Fibroblast of mammary gland (primary cell): ENCODE measurements around the gene LTK.

ENCODE experiments used
- DNase-seq: peaks from one replicate; pipeline ENCODE4 v3.0.0-alpha.2; 2010; ENCODE audit warnings: low read depth
- H3K4me3 ChIP-seq: 2 replicates; pipeline ENCODE4 v1.5.1; 2011; ENCODE audit warnings: low read depth, mild to moderate bottlenecking, low read length, moderate library complexity; ENCODE audit not compliant: control insufficient read depth
- TF ChIP-seq, protein P1 (sequence below): conservative IDR thresholded peaks from 2 replicates; pipeline ENCODE4 v1.5.1; 2011; ENCODE audit warnings: low read depth, low read length, inconsistent platforms; ENCODE audit not compliant: control insufficient read depth, insufficient read depth

Gene LTK

DNA sequence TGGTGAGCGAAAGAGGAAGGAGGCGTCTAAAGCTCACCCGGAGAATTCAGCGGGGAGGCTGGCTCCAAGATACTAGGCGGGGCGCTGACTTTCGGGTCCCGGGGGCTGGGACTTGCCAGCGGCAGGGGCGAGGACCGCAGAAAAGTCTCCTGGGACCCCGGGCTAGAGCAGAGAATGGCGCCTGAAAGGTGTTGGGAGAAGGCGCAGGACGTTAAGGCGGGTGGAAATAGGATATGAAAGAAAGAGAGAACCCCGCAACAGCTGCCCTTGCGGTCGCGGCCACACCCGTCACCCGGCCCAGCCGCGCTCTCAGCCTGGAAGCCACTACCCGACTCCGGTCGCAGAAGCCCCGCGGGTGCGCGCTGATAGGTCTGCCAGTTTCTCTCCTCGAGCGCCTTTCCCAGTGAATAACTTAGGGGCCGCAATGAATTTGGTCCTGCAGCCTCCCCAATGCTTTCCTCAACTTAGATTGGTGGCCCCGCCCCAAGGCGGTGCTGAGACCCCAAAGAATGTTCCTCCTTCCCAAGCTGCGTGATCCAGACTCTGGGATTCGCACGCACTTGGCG is 604 bp downstream of the LTK start:
- no peak for DNase-seq
- H3K4me3 ChIP-seq, result peak overlapping the region; percentile 12
- TF ChIP-seq, protein P1, sequence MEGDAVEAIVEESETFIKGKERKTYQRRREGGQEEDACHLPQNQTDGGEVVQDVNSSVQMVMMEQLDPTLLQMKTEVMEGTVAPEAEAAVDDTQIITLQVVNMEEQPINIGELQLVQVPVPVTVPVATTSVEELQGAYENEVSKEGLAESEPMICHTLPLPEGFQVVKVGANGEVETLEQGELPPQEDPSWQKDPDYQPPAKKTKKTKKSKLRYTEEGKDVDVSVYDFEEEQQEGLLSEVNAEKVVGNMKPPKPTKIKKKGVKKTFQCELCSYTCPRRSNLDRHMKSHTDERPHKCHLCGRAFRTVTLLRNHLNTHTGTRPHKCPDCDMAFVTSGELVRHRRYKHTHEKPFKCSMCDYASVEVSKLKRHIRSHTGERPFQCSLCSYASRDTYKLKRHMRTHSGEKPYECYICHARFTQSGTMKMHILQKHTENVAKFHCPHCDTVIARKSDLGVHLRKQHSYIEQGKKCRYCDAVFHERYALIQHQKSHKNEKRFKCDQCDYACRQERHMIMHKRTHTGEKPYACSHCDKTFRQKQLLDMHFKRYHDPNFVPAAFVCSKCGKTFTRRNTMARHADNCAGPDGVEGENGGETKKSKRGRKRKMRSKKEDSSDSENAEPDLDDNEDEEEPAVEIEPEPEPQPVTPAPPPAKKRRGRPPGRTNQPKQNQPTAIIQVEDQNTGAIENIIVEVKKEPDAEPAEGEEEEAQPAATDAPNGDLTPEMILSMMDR, result no peak

DNA sequence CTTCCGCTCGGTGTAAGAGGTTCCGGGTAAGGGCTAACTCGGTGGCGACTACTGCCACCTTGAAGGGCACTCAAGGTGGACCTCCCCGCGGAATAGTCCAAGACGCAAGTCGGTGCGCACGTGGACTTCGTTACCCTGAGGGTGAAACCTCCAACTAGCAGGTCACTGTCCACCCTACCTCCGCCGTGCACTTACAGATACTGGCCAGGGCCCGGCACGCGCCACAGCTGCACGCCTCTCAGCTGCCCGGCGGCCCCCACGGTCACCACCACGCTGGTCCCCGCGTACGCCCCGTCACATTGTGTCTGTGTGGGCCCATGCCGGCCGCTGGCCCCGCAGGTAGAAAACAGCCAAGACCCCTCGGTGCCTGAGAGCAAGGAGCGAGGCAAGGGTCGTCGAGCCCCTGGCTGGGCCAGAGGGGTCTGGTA is 1.1 kb downstream of the LTK start:
- no peak for DNase-seq
- no peak overlapping the region for H3K4me3 ChIP-seq
- TF ChIP-seq, protein P1, result no peak

DNA sequence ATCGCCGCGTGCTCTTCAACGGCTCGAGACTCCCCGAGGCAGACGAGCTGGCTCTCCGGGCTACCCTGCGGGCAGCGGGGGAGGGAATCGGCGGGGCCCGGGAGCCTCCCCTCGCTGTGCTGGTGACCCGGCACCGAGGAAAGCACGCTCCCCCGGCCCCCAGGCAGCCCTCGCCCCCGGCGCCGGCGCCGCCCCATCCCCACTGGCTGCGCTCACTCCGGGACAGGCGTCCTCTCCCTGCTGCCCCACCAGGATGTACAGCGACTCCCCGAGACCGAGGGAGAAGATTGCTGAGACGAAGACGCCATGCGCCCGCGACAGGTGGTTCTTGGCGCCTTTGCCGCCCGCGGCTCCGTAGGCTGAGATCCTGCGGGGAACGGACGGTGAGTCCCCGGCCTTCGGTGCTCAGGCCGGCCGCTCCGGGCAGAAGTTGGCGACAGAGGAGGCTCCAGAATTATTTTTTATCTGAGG is 1.7 kb downstream of the LTK start:
- DNase-seq, result no peak
- no peak overlapping the region for H3K4me3 ChIP-seq
- TF ChIP-seq, protein P1, result no peak

DNA sequence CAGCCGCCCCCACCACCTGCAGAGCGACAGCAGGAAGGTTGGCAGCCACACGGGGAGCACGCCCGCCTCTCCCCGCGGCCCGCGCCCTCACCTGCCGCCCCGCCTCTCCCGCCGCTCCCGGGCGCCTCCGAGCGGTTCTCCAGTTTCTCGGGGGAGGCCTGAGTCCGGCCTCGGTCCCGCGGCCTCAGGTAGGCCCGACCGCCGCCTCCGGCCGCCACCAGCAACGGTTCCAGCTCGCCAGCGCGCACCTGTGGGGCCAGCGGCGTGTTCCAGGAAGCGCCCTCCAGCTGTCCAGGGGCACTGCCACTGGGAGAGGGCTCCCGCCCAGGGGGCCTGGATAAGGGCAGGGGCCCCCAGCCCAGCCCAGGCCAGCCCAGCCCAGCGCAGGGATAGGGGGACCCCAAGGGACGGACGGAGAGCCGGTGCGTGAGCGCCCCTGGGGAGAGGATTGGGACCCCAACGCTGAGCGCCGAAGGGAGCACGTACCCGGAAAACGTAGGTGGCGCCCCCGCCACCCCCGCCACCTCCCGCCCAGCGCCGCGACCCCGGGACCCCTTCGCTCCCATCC is 2.2 kb downstream of the LTK start:
- no peak for DNase-seq
- H3K4me3 ChIP-seq, result no peak overlapping the region
- TF ChIP-seq, protein P1, result no peak

DNA sequence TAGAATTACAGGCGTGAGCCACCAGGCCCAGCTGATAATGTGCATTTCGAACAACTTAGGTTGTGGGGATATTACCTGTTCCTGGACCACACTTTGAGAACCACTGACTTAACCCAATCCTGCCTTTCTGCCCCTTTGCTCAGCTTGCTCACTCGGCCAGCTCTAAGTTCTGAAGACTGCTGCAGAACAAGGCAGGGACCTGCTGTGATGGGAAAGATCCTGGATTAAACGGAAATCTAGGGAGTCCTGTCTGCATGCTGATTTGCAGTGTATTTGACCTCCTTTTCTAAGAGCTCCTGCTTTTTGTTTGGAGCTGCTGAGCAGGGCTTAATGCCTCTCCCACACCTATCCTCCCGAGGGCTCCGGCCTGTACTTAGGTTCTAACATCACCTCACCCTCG is 2.9 kb downstream of the LTK start:
- DNase-seq, result no peak
- TF ChIP-seq, protein P1, result no peak
- H3K4me3 ChIP-seq, result no peak overlapping the region

DNA sequence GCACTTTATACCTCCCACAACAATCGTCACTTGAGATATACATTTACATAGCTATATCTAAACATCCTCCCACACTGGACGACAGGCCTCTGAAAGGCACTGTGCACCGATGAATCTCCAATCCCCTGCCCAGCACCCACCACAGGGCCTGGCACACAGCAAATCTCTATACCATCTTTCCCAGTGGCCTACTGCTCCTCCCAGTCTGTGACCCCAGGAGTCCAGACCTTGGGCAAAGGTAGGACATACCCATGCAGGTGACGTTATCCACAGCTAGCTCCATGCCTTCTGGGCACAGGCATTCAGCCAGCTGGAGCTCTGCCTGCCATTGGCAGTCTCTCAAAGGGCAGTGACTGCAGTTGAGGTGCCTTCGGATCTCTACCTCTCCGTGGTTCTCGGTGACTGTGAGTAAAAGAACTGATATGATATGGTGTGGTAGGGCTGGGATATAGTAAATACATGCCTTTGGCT is 5.8 kb downstream of the LTK start:
- TF ChIP-seq, protein P1, result no peak
- no peak for DNase-seq
- no peak overlapping the region for H3K4me3 ChIP-seq
